Right kidney (tissue), 9 donors: Measurements from ENCODE around the gene FAM193B.
A peak's percentile ranks its signal among the peaks of the same experiment; 100 is the strongest.

ENCODE experiments used
- DNase-seq: peaks from one replicate; pipeline ENCODE4 v3.0.0-alpha.2; 2016
- long read RNA-seq, 8 donors: transcript quantifications; one replicate each; lab custom pipeline, GENCODE V29; 2026

The FAM193B gene
- long read RNA-seq, donor 1, transcript FAM193B-204 (4 exons, 1,870 nt): major isoform, 9 of 13 reads
- long read RNA-seq, donor 1, partial matches to known transcripts: 0 of 13 reads
- long read RNA-seq, donor 1, other reads (novel, unspliced or antisense): 0 of 13 reads
- long read RNA-seq, donor 2, partial matches to known transcripts: 6 of 12 reads
- long read RNA-seq, donor 2, other reads (novel, unspliced or antisense): 0 of 12 reads
- long read RNA-seq, donor 3, partial matches to known transcripts: 0 of 7 reads
- long read RNA-seq, donor 3, other reads (novel, unspliced or antisense): 0 of 7 reads
- long read RNA-seq, donor 4, partial matches to known transcripts: 5 of 15 reads
- long read RNA-seq, donor 4, other reads (novel, unspliced or antisense): 0 of 15 reads
- long read RNA-seq, donor 5, partial matches to known transcripts: 0 of 5 reads
- long read RNA-seq, donor 5, other reads (novel, unspliced or antisense): 0 of 5 reads
- long read RNA-seq, donor 6, transcript FAM193B-204 (4 exons, 1,870 nt): major isoform, 12 of 13 reads
- long read RNA-seq, donor 6, partial matches to known transcripts: 0 of 13 reads
- long read RNA-seq, donor 6, other reads (novel, unspliced or antisense): 0 of 13 reads
- long read RNA-seq, donor 7, transcript FAM193B-204 (4 exons, 1,870 nt): major isoform, 10 of 22 reads
- long read RNA-seq, donor 7, partial matches to known transcripts: 7 of 22 reads
- long read RNA-seq, donor 7, other reads (novel, unspliced or antisense): 0 of 22 reads
- long read RNA-seq, donor 8, partial matches to known transcripts: 0 of 4 reads
- long read RNA-seq, donor 8, other reads (novel, unspliced or antisense): 0 of 4 reads

DNA sequence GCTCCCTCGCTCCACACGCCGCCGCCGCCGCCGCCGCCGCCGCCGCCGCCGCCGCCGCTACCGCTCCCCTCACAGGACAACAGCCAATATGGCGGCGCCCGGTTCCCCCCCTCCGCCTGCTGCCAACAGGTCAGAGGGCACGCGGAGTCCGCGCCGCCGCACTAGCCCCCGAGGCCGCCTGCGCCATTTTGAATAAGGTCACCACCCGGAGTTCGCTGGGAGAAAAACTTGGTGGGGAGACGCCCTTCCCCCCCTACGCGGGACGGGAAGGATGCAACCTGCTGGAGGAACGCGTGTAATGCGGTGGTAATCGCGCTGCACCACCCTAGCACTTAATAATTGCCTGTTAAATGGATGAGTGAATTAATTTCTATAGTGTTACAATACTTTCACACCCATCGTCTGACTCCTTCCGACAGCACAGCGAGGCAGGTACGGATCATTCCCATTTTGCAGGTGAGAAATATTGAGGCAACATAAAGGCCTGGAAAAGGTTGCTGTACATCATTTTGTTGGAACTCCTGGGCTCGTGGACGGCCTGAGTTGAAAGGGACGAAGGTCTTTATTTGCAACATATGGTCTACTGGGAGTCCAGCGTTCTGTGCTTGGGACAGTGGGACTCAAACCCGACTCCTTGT is at the start of gene FAM193B:
FAM193B (minus strand) TSS at position 90 of the 638 bp plus-strand sequence. CDS start 105 bp downstream, outside the sequence.
- peak; percentile 85 for DNase-seq

DNA sequence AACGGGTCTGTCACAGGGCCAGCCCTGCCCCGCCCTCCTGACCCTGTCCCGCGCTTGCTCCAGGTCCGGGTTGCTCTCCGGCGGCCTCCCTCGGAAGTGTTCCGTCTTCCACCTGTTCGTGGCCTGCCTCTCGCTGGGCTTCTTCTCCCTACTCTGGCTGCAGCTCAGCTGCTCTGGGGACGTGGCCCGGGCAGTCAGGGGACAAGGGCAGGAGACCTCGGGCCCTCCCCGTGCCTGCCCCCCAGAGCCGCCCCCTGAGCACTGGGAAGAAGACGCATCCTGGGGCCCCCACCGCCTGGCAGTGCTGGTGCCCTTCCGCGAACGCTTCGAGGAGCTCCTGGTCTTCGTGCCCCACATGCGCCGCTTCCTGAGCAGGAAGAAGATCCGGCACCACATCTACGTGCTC is 49.8 kb upstream of the FAM193B start:
- DNase-seq: no peak

DNA sequence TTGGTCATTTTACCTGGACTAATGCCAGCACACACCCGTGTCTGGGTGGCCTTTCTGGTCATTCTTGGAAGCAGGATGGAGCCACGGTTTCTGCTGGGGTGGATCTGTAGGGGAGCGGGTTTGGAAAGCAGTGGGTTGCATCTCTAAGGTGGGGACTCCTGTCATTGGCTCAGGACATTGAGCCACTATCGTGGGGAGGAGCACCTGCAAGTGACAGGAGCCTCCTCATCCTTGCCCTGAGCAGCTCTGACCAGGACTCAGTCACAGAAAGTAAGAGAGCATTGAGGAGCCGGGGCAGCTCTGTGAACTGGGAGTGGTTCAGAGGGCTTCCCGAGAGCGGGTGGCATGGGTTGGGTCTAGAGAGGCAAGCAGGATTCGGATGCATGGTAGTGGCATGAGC is 49.3 kb upstream of the FAM193B start:
- DNase-seq: no peak

- no peak for DNase-seq
Measured at GRCh38 chr5:177602458-177602830, 48.1 kb upstream of the FAM193B start.

DNA sequence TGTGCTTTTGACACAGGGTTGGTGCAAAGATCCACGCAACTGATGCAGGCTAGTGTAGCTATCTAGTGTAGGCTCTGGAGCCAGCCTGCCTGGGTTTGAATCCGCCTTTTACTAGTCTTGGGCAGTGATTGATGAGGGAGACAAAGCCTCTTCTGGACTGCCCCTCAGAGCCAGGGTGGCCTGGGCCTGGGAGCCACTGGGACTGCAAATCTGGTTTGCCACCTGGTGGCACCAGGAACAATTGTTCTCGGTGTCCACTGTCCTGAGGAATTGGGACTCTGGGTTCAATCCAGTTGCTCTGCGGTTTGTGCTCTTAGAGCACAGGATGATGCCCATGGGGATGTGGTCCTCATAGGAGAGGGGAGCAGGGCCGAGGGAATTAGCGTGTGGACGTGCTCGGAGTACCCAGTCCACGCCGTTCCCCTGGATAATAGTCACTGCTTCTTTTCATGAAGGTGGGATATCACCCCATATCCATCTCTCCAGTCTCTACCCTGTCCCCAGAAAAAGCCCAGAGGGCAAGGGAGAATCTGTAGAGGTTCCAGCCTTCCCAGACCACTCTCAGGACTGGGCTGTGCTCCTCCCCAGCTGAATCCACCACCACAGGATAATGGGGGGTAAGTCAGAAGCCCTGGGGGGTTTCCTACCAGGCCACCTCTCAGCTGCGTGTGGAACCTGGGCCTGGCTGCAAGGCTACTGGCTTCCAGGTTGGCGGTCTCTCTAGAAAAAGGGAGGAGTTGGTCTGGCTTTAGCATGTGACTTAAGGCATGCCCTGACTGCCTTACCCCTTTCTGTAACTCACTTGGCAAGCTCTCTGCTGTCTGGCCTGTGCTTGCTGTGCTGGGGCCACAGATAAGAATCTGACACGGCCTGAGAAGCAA is 47.5 kb upstream of the FAM193B start:
- DNase-seq: no peak

GRCh38 chr5:177601126-177601525 is 46.8 kb upstream of the FAM193B start:
- DNase-seq: no peak

- DNase-seq: no peak
Measured at GRCh38 chr5:177600508-177601018, 46.2 kb upstream of the FAM193B start.

- peak; percentile 92 for DNase-seq
Measured at GRCh38 chr5:177599731-177600507, 45.6 kb upstream of the FAM193B start, which contains the start of gene B4GALT7. Gene B4GALT7, plus strand, starts transcription at chr5:177600132. Its CDS starts 79 bp downstream, at chr5:177600211.

DNA sequence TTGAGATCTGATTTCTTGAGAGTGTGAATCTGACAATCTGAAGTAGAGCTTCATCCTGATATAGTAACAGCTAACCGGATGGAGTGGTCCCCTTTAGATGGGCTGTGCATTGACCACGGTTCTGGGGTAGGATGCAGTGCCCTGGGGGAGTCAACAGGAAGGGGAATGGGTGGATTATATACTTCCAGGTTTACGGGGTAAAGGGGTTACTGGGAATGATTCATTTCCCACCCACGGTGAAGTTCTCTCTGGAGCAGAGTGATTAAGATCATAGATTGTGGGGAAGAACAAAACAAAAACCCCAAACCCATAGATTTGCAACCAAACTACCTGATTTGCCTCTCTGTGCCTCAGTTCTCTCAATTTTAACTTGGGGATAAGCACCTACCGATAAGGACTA is 44.1 kb upstream of the FAM193B start:
- DNase-seq: no peak

GRCh38 chr5:177596775-177597238 is 42.4 kb upstream of the FAM193B start:
- no peak for DNase-seq

GRCh38 chr5:177595991-177596774 is 41.8 kb upstream of the FAM193B start:
- DNase-seq: no peak

DNA sequence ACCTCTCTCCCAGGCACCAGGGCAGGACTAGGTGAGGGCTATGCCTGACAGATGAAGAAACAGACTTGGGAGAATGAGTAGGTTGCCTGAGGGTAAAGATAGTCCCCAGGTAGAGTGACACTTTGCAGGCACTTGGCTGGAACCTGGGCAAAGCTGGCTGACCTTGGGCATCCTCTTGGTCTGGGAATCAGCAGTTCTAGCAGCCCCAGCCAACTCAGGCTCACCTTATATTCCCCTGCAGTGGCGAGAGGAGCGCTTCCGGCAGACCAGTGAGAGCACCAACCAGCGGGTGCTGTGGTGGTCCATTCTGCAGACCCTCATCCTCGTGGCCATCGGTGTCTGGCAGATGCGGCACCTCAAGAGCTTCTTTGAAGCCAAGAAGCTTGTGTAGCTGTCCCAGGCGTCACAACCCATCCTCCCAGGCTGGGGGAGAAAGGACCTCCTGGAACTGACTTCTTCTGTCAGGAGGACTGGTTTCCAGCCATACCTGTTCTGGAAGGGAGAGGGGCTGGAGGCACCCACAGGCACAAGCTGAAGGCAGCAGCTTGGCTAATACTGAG is 40.7 kb upstream of the FAM193B start:
- DNase-seq: no peak

- no peak for DNase-seq
Measured at GRCh38 chr5:177594071-177594470, 39.7 kb upstream of the FAM193B start.

DNA sequence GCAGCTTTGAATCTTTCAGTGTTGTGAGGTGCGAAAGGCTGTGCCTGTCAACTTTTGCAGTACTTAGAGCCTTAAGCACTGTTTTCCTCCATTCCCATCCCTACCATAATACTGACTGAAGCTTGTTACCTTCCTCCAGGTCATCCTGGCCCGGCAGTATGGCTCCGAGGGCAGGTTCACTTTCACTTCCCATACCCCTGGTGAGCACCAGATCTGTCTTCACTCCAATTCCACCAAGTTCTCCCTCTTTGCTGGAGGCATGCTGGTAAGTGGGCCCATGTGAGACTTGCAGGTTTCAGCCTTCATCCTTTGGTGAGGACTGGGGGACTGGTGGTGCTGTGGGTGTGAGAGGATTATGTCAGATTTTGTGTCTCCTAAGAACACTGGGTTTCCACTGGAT is 39.1 kb upstream of the FAM193B start:
- no peak for DNase-seq

DNA sequence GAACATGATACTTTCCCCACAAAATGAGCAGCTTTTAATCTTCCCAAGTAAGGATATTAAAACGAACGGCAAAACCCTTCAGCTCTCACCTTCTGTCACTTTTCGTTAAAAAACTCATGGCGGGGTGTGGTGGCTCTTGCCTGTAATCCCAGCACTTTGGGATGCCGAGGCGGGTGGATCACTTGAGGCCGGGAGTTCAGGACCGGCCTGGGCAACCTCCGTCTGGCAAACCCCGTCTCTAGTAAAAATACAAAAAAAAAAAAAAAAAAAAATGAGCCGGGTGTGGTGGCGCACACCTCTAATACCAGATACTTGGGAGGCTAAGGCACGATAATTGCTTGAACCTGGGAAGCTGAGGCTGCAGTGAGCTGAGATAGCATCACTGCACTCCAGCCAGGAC is 38.5 kb upstream of the FAM193B start:
- DNase-seq: no peak

DNA sequence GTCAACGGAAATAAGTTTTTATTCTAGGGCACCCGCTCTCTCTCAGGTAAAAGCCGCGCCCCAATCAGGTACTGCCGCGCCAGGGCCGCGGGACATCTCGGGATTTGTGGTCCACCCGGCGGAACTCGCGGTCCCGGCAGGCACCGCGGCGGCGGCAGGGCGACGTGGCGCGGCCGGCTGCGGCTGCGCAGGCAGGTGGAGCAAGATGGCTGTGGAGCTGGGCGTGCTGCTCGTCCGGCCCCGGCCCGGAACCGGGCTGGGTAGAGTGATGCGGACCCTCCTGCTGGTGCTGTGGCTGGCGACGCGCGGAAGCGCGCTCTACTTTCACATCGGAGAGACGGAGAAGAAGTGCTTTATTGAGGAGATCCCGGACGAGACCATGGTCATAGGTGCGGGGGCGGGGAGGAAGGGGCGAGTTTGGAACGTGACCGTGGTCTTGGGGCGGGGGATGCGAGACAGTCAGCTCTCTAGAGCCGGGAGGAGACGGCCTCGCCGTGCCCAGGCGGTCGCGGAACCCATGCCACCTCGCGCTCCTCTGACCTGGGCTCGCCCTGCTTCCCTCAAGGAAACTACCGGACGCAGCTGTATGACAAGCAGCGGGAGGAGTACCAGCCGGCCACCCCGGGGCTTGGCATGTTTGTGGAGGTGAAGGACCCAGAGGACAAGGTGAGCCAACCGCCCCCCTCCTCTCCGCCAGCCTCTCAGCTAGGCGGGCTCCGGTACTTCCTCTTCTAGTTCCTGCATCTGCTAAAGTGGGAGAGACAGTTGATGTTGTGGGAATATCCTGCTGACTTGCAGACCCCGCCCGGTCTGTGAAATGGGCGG is 37.9 kb upstream of the FAM193B start, which contains the start of gene TMED9:
TMED9 (plus strand) TSS at position 194 of the 825 bp plus-strand sequence; CDS start at position 206, 12 bp downstream.
- DNase-seq: peak; percentile 80

- DNase-seq: no peak
Measured at GRCh38 chr5:177591690-177592009, 37.3 kb upstream of the FAM193B start.

GRCh38 chr5:177590406-177590805 is 36.0 kb upstream of the FAM193B start:
- DNase-seq: no peak
